ENCODE data around the gene LHX3. TPM values are rescaled to one million over a fixed set of nuclear protein-coding genes. Genes with fewer than 3 reads are reported as not detected.

The LHX3 gene
- total RNA-seq (under 1 TPM in 2 of 5 donors, not detected in 3; 0.13 to 0.42 TPM), total RNA-seq (0 to 0.46 (median 0.07) reads per million in 29 experiments)
- not detected for total RNA-seq (2013)

DNA sequence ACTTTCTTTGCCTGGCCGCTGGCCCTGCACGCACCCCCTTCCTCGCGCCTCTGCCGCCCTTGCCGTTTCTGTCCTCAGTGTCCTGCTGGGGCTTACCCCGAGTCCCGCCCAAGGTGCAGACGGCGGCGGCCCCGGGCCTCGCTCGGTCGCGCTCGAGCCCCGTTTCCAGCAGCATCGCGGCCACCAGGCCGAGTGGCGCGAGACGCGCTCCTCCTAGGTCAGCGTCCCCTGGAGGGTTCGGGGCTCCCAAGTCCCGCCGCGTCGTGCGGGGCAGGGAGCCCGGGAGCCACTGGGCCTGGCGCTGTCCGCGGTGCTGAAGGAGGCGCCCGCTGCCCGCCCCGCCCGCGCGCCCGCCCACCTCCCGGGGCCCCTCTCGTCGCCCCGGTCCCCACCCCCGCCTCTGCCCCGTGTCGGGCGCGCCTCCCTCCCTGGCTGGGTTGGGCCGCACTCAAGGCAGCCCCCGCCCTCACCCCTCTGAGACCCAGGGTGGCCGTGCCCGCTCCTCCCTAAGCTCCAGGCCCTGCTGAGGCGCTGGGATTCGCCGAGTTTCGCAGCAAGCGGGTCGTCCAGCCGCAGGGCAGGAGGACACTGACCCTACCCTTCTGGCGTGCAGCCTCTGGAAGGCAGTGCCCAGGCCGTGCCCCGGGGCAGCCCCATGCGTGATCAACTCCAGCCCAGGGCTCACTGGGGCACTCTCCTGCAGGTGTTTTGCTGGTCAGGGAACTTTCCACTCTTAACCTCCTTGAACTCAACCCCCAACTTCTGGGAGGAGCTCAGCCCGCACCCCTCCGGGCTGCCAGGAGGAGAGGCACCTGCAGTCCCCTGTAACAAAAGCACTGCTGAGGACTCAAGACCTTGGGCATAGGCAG, at the start of gene LHX3:
TSS of gene LHX3 (minus strand) at position 291 of the 869 bp plus-strand sequence. CDS start at position 175, 116 bp downstream.
- peak in 2 of 4 experiments; percentile 21 to 54 for ATAC-seq (replicated peaks in 1 of 4)
- Mint-ChIP-seq H3K27ac (peak within 1 kb of the TSS in 1 of 2 donors; percentile 52), H3K36me3 (peaks cover 23% of the 10 kb centered on the region), H3K27me3 (peaks cover 0 to 34% of the 10 kb centered on the region in 2 donors), H3K4me3 (no peak within 1 kb of the TSS), H3K4me1 (peaks cover 0 to 2% (median 2%) of the 10 kb centered on the region in 3 donors), H3K9me3 (no peaks in the 10 kb centered on the region)
- Histone ChIP-seq H3K4me1 (ENCODE audit: control insufficient read depth in 1 of 2, extremely low read depth in 1 of 2, insufficient read depth in 2 of 2, low read length in 2 of 2) (peaks cover 0 to 8% of the 10 kb centered on the region in 2 experiments), H3K27me3 (replicated peaks in 1 of 2; ENCODE audit: control insufficient read depth in 2 of 2, extremely low read depth in 1 of 2, insufficient read depth in 2 of 2, low read length in 1 of 2) (peaks cover 6 to 50% of the 10 kb centered on the region in 2 experiments), H3K27ac (ENCODE audit: low read length) (no peak within 1 kb of the TSS), H3K9me3 (no peaks in the 10 kb centered on the region), H3K4me3 (ENCODE audit: control insufficient read depth in 1 of 2, extremely low read depth in 1 of 2, low read length in 1 of 2) (no peak within 1 kb of the TSS), H3K36me3 (ENCODE audit: control insufficient read depth in 2 of 2, extremely low read depth in 1 of 2, insufficient read depth in 1 of 2, low read length in 1 of 2) (peaks cover 5 to 11% of the 10 kb centered on the region in 2 donors)
- POLR2A ChIA-PET = no interaction called here
- peak in 8 of 35 experiments; percentile 11 to 51 (median 23) for DNase-seq
- WGBS (ENCODE audit: insufficient coverage) = 19% methylated on average over 69 of the region's 70 CpGs
- CTCF ChIA-PET = no interaction called here

DNA sequence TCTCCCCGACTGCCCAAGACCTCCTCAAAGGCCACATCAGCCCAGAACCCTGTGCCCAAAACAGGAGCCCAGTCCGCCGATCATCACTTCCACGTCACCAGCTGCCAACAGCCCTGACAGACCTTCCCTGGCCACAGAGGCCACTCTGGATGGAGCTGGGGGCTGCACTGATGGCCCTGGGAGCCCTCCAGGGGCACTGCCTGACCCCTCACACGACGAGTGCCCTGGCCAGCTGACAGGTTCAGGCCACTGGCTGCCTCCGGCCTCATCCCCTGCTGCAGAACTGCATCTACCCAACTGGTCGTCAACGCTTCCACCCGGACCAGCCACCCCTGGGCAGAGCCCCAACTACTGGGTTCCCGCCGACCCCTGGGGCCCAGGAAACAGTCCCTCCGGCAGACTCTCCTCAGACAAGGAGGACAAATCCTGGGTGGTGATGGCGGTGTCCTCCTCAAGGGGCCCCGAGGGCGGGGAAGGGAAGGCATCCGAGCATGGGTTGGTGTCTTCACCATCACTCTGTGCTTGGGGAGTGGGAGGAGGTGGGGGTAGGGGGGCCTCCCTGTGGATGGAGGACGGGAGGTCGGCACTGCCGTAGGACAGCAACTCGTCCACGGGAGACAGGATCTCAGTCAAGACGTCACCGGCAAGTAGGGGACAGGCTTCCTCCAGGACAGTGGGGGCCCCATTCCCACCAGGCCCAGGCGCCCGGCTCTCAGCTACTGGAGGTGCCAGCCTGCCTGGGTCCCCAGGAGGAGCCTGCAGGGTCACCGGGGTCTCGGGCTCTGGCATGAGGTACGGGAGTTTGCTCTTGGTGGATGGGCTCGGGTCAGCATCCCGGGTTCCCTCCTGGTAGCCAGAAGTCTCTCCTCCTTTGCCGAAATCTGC, 48.6 kb upstream of the LHX3 start:
- Mint-ChIP-seq H3K9me3 (no peaks in the 10 kb centered on the region), H3K4me1 (no peaks in the 10 kb centered on the region), H3K27me3 (no peaks in the 10 kb centered on the region), H3K36me3 (no peaks in the 10 kb centered on the region), H3K4me3 (no peak overlapping the region), H3K27ac (no peak overlapping the region)
- H3K27me3 ChIP-seq (replicated peaks in 1 of 2; ENCODE audit: control insufficient read depth in 2 of 2, extremely low read depth in 1 of 2, insufficient read depth in 2 of 2, low read length in 1 of 2) = peaks cover 0 to 43% of the 10 kb centered on the region in 2 experiments
- H3K9me3 ChIP-seq = no peaks in the 10 kb centered on the region
- POLR2A ChIA-PET = no interaction called here
- H3K36me3 ChIP-seq (ENCODE audit: control insufficient read depth in 2 of 2, extremely low read depth in 1 of 2, insufficient read depth in 1 of 2, low read length in 1 of 2) = no peaks in the 10 kb centered on the region
- no peaks in the 10 kb centered on the region for H3K4me1 ChIP-seq (ENCODE audit: control insufficient read depth in 1 of 2, extremely low read depth in 1 of 2, insufficient read depth in 2 of 2, low read length in 2 of 2)
- no peak for DNase-seq
- no peak for ATAC-seq (replicated peaks in 1 of 4)
- no peak overlapping the region for H3K4me3 ChIP-seq (ENCODE audit: control insufficient read depth in 1 of 2, extremely low read depth in 1 of 2, low read length in 1 of 2)
- H3K27ac ChIP-seq (ENCODE audit: low read length) = no peak overlapping the region
- CTCF ChIA-PET = no interaction called here
- 83% methylated on average over 28 of the region's 32 CpGs for WGBS (ENCODE audit: insufficient coverage)

DNA sequence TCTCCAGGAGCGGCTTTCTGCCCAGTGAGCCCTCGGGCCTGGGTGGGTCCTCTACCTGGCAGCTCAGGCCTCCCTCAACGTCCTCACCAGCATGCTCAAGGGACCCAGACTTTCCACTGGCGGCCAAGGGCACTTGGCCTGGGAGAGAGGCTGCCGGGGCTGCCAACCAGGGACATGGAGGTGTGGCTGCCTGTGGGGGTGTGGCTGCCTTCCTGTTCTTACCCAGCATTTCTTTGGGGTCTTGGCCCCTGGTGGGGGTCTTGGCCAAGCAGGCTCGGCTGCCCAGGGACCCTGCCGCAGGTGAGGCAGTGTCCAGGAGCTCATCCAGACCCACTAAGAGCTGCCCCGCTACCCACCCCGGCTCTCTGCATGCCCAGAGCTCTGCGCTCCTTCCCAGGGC, 47.9 kb upstream of the LHX3 start:
- 91% methylated on average over 5 of the region's 10 CpGs for WGBS (ENCODE audit: insufficient coverage)
- ChIA-PET POLR2A (no interaction called here), CTCF (no interaction called here)
- Histone ChIP-seq H3K27me3 (replicated peaks in 1 of 2; ENCODE audit: control insufficient read depth in 2 of 2, extremely low read depth in 1 of 2, insufficient read depth in 2 of 2, low read length in 1 of 2) (peaks cover 0 to 41% of the 10 kb centered on the region in 2 experiments), H3K9me3 (no peaks in the 10 kb centered on the region), H3K36me3 (ENCODE audit: control insufficient read depth in 2 of 2, extremely low read depth in 1 of 2, insufficient read depth in 1 of 2, low read length in 1 of 2) (no peaks in the 10 kb centered on the region), H3K4me3 (ENCODE audit: control insufficient read depth in 1 of 2, extremely low read depth in 1 of 2, low read length in 1 of 2) (no peak overlapping the region), H3K4me1 (ENCODE audit: control insufficient read depth in 1 of 2, extremely low read depth in 1 of 2, insufficient read depth in 2 of 2, low read length in 2 of 2) (no peaks in the 10 kb centered on the region), H3K27ac (ENCODE audit: low read length) (no peak overlapping the region)
- Mint-ChIP-seq H3K27me3 (no peaks in the 10 kb centered on the region), H3K4me3 (no peak overlapping the region), H3K27ac (no peak overlapping the region), H3K36me3 (no peaks in the 10 kb centered on the region), H3K4me1 (no peaks in the 10 kb centered on the region), H3K9me3 (no peaks in the 10 kb centered on the region)
- ATAC-seq (replicated peaks in 1 of 4) (no peak), DNase-seq (no peak)

DNA sequence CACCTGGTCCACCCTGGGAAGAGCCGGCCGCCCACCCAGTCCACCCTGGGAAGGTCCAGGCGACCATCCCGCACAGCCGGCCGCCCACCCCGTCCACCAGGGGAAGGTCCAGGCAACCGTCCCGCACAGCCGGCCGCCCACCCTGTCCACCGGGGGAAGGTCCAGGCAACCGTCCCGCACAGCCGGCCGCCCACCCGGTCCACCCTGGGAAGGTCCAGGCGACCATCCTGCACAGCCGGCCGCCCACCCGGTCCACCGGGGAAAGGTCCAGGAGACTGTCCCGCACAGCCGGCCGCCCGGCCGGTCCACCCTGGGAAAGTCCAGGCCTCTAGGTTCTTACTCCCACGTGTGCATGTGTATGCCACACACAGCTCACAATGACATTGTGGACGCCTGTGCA, 47.4 kb upstream of the LHX3 start:
- H3K4me3 Mint-ChIP-seq = no peak overlapping the region
- ATAC-seq (replicated peaks in 1 of 4) = no peak
- H3K36me3 Mint-ChIP-seq = no peaks in the 10 kb centered on the region
- whole genome bisulfite sequencing (ENCODE audit: insufficient coverage) = 91% methylated on average over 26 of the region's 29 CpGs
- no peak for DNase-seq
- Histone ChIP-seq H3K9me3 (no peaks in the 10 kb centered on the region), H3K27ac (ENCODE audit: low read length) (no peak overlapping the region), H3K4me3 (ENCODE audit: control insufficient read depth in 1 of 2, extremely low read depth in 1 of 2, low read length in 1 of 2) (no peak overlapping the region), H3K4me1 (ENCODE audit: control insufficient read depth in 1 of 2, extremely low read depth in 1 of 2, insufficient read depth in 2 of 2, low read length in 2 of 2) (no peaks in the 10 kb centered on the region), H3K27me3 (replicated peaks in 1 of 2; ENCODE audit: control insufficient read depth in 2 of 2, extremely low read depth in 1 of 2, insufficient read depth in 2 of 2, low read length in 1 of 2) (peaks cover 0 to 36% of the 10 kb centered on the region in 2 experiments), H3K36me3 (ENCODE audit: control insufficient read depth in 2 of 2, extremely low read depth in 1 of 2, insufficient read depth in 1 of 2, low read length in 1 of 2) (no peaks in the 10 kb centered on the region)
- no peaks in the 10 kb centered on the region for H3K27me3 Mint-ChIP-seq
- no peaks in the 10 kb centered on the region for H3K4me1 Mint-ChIP-seq
- no peak overlapping the region for H3K27ac Mint-ChIP-seq
- CTCF ChIA-PET = no interaction called here
- H3K9me3 Mint-ChIP-seq = no peaks in the 10 kb centered on the region
- POLR2A ChIA-PET = no interaction called here

DNA sequence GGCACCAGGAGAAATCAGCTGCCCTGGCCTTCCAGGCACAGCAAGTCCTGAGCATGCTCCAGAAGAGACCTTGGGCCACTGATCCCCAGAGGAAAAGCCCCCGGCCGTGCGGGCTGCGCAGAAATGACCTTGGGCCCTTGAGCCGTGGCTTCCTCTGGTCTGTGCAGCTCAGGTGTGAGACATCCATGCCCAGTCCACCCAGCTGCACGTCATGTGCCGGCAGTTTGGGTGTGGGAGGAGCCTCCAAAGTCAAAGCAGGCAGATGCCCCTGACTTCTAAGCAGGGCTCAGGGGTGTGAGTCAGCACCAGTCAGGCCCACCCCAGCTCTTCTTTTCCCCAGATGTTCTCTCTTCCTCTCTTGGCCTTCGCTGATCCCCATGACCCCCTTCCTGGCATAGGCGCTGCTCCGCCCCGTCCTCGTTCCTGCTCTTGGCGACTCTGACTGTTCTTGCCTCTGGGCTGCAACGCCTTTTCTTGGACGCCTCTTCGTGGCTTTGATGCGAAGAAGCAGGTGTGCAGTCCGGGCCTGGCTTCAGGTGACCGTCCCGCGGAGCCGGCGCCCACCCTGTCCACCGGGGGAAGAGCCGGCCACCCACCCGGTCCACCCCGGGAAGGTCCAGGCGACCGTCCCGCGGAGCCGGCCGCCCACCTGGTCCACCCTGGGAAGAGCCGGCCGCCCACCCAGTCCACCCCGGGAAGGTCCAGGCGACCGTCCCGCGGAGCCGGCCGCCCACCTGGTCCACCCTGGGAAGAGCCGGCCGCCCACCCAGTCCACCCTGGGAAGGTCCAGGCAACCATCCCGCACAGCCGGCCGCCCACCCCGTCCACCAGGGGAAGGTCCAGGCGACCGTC, 46.6 kb upstream of the LHX3 start:
- ATAC-seq (replicated peaks in 1 of 4) = no peak
- Mint-ChIP-seq H3K27ac (no peak overlapping the region), H3K4me3 (no peak overlapping the region), H3K4me1 (no peaks in the 10 kb centered on the region), H3K9me3 (no peaks in the 10 kb centered on the region), H3K36me3 (no peaks in the 10 kb centered on the region), H3K27me3 (no peaks in the 10 kb centered on the region)
- H3K27ac ChIP-seq (ENCODE audit: low read length) = no peak overlapping the region
- ChIA-PET CTCF (no interaction called here), POLR2A (no interaction called here)
- peaks cover 0 to under 1% of the 10 kb centered on the region in 2 experiments for H3K4me1 ChIP-seq (ENCODE audit: control insufficient read depth in 1 of 2, extremely low read depth in 1 of 2, insufficient read depth in 2 of 2, low read length in 2 of 2)
- WGBS (ENCODE audit: insufficient coverage) = 89% methylated on average over 31 of the region's 50 CpGs
- no peak for DNase-seq
- H3K9me3 ChIP-seq = no peaks in the 10 kb centered on the region
- no peaks in the 10 kb centered on the region for H3K36me3 ChIP-seq (ENCODE audit: control insufficient read depth in 2 of 2, extremely low read depth in 1 of 2, insufficient read depth in 1 of 2, low read length in 1 of 2)
- H3K27me3 ChIP-seq (replicated peaks in 1 of 2; ENCODE audit: control insufficient read depth in 2 of 2, extremely low read depth in 1 of 2, insufficient read depth in 2 of 2, low read length in 1 of 2) = peaks cover 0 to 36% of the 10 kb centered on the region in 2 experiments
- H3K4me3 ChIP-seq (ENCODE audit: control insufficient read depth in 1 of 2, extremely low read depth in 1 of 2, low read length in 1 of 2) = no peak overlapping the region

DNA sequence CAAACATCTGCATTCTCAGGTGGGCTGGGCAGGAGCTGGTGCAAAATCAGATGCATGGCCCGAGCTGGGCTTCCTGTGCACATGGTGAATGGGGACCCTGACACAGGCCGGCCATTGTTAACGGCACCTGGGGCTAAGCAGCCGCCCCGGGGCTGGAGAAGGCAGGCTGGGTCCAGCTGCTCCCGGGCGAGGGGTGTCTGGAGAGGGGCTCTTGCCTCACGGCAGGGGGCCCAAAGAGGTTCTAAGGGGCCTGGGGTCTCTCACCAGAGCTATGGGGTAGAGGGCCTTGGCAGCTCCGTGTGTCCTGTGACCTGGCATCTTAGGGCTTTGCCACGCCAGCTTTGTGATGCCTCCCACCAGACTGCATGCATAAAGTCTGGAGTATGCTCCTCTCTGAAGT, 45.7 kb upstream of the LHX3 start:
- no peak for DNase-seq
- no peaks in the 10 kb centered on the region for H3K9me3 Mint-ChIP-seq
- Histone ChIP-seq H3K27me3 (replicated peaks in 1 of 2; ENCODE audit: control insufficient read depth in 2 of 2, extremely low read depth in 1 of 2, insufficient read depth in 2 of 2, low read length in 1 of 2) (peaks cover 0 to 32% of the 10 kb centered on the region in 2 experiments), H3K9me3 (no peaks in the 10 kb centered on the region), H3K27ac (ENCODE audit: low read length) (no peak overlapping the region), H3K36me3 (ENCODE audit: control insufficient read depth in 2 of 2, extremely low read depth in 1 of 2, insufficient read depth in 1 of 2, low read length in 1 of 2) (no peaks in the 10 kb centered on the region), H3K4me1 (ENCODE audit: control insufficient read depth in 1 of 2, extremely low read depth in 1 of 2, insufficient read depth in 2 of 2, low read length in 2 of 2) (peaks cover 0 to 7% of the 10 kb centered on the region in 2 experiments), H3K4me3 (ENCODE audit: control insufficient read depth in 1 of 2, extremely low read depth in 1 of 2, low read length in 1 of 2) (no peak overlapping the region)
- ChIA-PET POLR2A (interaction anchor here in 1 of 2 donors (0.6 kb wide), 1 partner anchor 230 kb away, joined by 4 read pairs; no protein-coding TSS in a partner anchor), CTCF (no interaction called here)
- 84% methylated on average over 4 of the region's 10 CpGs for WGBS (ENCODE audit: insufficient coverage)
- no peak for ATAC-seq (replicated peaks in 1 of 4)
- H3K36me3 Mint-ChIP-seq = no peaks in the 10 kb centered on the region
- no peak overlapping the region for H3K4me3 Mint-ChIP-seq
- H3K4me1 Mint-ChIP-seq = peaks cover 0 to 5% (median 4%) of the 10 kb centered on the region in 3 donors
- no peak overlapping the region for H3K27ac Mint-ChIP-seq
- no peaks in the 10 kb centered on the region for H3K27me3 Mint-ChIP-seq

Data from T-cell (primary cell).